Urothelium cell line (cell line): ENCODE results near the gene KCNMA1.
A peak's percentile ranks its signal among the peaks of the same experiment; 100 is the strongest.

Experiments used
- DNase-seq: peaks from one replicate; pipeline ENCODE4 v3.0.0; 2011; ENCODE audit warnings: low spot score, mixed read lengths
- FAIRE-seq: peaks from 2 replicates; lab custom pipeline; 2011; peaks lifted over from hg19 to GRCh38; lab: Jason Lieb, UNC

Gene KCNMA1

GRCh38 chr10:77236700-77237099, 400.9 kb downstream of the KCNMA1 start:
- DNase-seq (no peak), FAIRE-seq (no peak)

- FAIRE-seq (no peak), DNase-seq (no peak)
Observed at GRCh38 chr10:77236029-77236428, 401.6 kb downstream of the KCNMA1 start.

DNA sequence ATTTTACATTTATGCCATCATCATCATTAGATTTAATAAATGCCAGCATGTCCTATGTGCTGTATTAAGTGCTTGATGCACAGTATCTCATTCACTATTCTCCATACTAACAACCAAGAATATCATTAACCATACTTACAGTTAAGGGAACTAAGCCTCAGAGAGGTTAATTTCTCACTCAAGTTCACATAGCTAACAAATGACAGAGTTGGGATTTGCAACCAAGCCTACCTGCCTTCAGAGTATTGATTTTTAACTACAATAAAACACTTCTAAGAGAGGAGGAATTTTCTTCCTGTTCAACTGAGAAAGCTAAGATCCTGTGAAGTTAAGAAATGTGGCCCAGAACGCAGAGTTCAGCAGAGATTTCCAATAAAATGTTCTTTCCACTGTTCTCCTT, 403.0 kb downstream of the KCNMA1 start:
- FAIRE-seq (no peak), DNase-seq (no peak)

DNA sequence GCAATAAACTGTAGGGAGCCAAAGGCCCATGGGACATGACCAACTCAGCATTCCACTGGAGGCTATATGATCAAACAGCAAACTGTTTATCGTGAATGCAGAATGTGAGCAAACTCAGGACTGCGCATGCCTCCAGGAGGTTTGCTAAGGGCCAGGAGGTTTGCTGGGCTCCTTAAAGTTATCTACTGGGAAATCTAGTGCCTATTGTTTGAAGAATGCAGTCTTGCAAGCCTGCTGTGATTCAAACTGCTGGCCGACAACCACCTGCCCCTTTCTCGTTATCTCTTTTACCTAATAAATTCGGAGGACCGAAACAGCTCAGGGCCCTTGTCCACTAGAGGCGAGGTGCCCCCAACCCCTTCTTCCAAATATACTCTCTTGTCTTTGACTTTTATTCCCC, 404.1 kb downstream of the KCNMA1 start:
- no peak for FAIRE-seq
- no peak for DNase-seq

GRCh38 chr10:77231884-77232610, 405.6 kb downstream of the KCNMA1 start:
- DNase-seq (no peak), FAIRE-seq (peak; percentile 37)

GRCh38 chr10:77231375-77231774, 406.2 kb downstream of the KCNMA1 start:
- DNase-seq = no peak

GRCh38 chr10:77230194-77230593, 407.4 kb downstream of the KCNMA1 start:
- DNase-seq (no peak), FAIRE-seq (no peak)

More at GRCh38 chr10:77231375-77231774, 406.2 kb downstream of the KCNMA1 start:
- FAIRE-seq = no peak

GRCh38 chr10:77229704-77230103, 407.9 kb downstream of the KCNMA1 start:
- DNase-seq = no peak
- no peak for FAIRE-seq

GRCh38 chr10:77228559-77228958, 409.0 kb downstream of the KCNMA1 start:
- DNase-seq = no peak

GRCh38 chr10:77226853-77227565, 410.6 kb downstream of the KCNMA1 start:
- no peak for DNase-seq
- FAIRE-seq = no peak

More at GRCh38 chr10:77228559-77228958, 409.0 kb downstream of the KCNMA1 start:
- no peak for FAIRE-seq

DNA sequence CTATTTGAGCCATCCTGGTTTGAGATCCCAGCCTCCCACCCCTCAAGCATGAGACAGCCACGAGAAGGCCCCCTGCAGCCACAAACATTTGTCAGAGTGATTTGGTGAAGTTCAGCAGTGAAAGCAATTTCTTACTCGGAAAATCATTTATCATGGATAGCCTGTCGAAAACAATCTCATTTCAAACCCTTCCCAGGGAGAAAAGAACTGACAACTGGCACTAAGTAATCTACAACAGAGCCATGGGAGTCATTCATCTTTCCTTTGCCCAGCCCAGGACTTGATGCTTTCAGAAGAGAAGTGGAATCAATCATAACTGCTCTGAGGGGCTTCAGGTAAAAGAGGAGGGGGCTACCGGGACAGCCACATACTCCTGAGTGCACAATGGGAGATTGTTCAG, 411.2 kb downstream of the KCNMA1 start:
- no peak for DNase-seq
- no peak for FAIRE-seq

GRCh38 chr10:77226020-77226419, 411.6 kb downstream of the KCNMA1 start:
- FAIRE-seq (no peak), DNase-seq (no peak)

DNA sequence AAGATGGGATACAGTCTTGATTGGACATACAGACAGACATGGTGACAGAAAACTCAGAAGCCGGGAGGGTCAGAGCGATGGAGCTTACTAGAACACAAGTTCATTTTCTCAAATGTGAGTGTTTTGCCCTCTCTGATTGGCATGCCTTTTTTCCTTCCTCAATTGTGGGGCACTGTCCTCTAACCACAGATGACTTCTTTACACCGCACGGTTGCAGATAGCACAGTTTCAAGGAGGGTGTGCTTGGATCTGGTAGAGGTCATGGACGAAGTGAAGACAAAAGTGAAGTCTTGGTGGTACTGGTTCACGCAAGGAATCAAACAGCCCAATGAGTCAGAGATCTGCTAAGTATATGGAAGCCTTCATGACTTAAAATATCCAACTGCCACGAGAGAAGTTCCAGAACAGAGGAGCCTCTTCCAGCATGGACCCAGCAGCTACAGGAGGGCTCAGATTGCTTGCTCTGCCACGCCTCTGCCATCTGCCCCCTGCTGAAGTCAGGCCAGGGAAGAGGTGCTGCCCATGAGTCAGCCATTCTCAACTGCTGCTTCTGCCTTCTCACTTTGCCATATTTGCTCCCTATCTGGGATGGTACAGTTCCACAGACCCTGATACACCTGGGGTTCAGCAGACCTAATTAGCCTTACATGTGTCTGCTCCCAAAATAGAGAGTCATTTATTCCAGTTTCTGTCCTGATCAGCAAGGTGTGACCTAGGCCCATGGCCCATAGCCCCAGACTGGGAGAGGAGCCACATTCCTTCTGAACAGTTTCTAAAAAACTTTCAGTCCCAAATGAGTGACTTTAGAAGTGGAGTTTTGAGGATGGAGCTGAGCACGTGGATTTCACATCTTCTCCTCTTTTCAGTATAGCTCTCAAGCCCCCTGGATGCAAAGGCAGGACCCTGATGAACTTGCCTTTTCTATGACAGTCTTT, 413.8 kb downstream of the KCNMA1 start:
- no peak for FAIRE-seq
- DNase-seq = no peak

- no peak for DNase-seq
- no peak for FAIRE-seq
Observed at GRCh38 chr10:77220150-77220549, 417.5 kb downstream of the KCNMA1 start.

GRCh38 chr10:77219046-77219445, 418.6 kb downstream of the KCNMA1 start:
- DNase-seq (no peak), FAIRE-seq (no peak)

- DNase-seq (no peak), FAIRE-seq (no peak)
Observed at GRCh38 chr10:77214799-77215198, 422.8 kb downstream of the KCNMA1 start.

- DNase-seq (no peak), FAIRE-seq (no peak)
Observed at GRCh38 chr10:77212632-77213031, 425.0 kb downstream of the KCNMA1 start.

GRCh38 chr10:77210645-77211044, 427.0 kb downstream of the KCNMA1 start:
- no peak for FAIRE-seq
- DNase-seq = no peak

DNA sequence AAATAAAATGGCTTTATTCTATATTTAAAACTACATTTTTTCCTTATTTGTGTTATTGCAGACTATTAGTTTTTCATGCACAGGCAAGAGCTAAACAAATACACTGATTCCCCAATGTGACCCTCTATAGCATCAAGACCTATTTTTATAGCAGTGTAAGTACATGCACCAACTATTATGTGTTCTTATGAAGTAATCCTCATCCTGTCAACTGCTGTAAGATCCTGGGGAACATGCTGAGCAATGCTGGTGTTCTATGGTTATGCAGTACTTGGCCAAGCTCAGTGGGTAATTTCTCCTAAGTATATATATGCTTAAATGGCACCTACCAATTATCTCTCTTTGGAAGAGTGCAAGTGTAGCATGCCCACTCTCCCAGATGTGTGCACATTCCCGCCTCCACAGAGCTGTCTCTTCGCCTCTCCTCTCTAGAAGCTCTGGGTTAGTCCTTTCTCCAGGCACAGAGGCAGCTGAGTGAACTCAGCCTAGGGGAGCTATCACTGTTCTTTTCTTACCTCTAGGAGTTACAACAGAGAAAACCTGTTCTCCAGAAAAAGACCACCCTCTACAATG, 428.8 kb downstream of the KCNMA1 start:
- DNase-seq (no peak), FAIRE-seq (no peak)

DNA sequence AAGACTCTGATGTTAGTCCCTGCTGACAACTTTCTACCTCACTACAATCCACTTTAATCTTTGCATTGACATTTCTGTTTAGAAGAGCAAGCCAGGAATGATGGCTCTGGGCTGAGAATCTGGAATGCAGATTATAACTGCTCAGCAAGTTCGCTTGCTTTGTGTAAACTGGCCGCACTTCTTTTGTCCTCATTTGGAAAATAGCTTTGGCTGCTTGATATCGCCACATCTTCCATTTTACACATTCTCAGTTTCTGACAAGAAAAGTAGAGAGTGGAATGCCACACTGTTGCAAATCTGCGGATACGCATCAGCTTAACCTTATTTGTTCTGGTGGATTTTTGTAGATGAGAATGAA, 429.8 kb downstream of the KCNMA1 start:
- DNase-seq (no peak), FAIRE-seq (no peak)
